Esophagus squamous epithelium (tissue), 4 donors: ENCODE data around the gene TIMM17A.

Source experiments
- CTCF ChIP-seq, 6 experiments: fragments of 450-650 bp in 4 of 6; fragments of 200-600 bp in 2 of 6; sonication (generic) in 2 of 6; IDR thresholded peaks; one replicate each; pipeline ENCODE4 v1.5.1; 2016 to 2019; ENCODE audit warnings: antibody characterized with exemption in 6 of 6, mild to moderate bottlenecking in 4 of 6, moderate library complexity in 4 of 6
- POLR2A ChIP-seq, 4 donors: fragments of 450-650 bp; IDR thresholded peaks; one replicate each; pipeline ENCODE4 v1.6.1; 2017; ENCODE audit warnings: antibody characterized with exemption in 4 of 4, mild to moderate bottlenecking in 4 of 4, moderate library complexity in 3 of 4

- TF ChIP-seq CTCF (IDR thresholded peaks at IDR 0.05), result no peak
- no peak for TF ChIP-seq POLR2A (IDR thresholded peaks at IDR 0.05)
Measured at GRCh38 chr1:201982082-201982622, 26.8 kb downstream of the TIMM17A start.
